Vagina (tissue), 2 donors: ENCODE results near the gene CREB3L2. TPM values are rescaled to one million over a fixed set of nuclear protein-coding genes. Genes with fewer than 3 reads are reported as not detected.

Source experiments
- DNase-seq, 2 donors: peaks; one replicate each; pipeline ENCODE4 v3.0.0-alpha.2; 2017; ENCODE audit errors: extremely low spot score in 2 of 2
- H3K27ac ChIP-seq: fragments of 200-600 bp; sonication (generic); one replicate; pipeline ENCODE4 v1.5.1; 2019
- H3K27me3 ChIP-seq: fragments of 200-600 bp; sonication (generic); one replicate; pipeline ENCODE4 v1.5.1; 2019
- H3K36me3 ChIP-seq, 2 donors: fragments of 200-600 bp; sonication (generic); one replicate each; pipeline ENCODE4 v1.5.1; 2017 to 2019
- H3K4me1 ChIP-seq: fragments of 200-600 bp; sonication (generic); one replicate; pipeline ENCODE4 v1.5.1; 2019
- H3K4me3 ChIP-seq, 2 donors: fragments of 200-600 bp; sonication (generic); 1 replicate in 1 of 2; 2 replicates in 1 of 2; pipeline ENCODE4 v1.5.1; 2016 to 2019
- H3K9me3 ChIP-seq: fragments of 200-600 bp; sonication (generic); one replicate; pipeline ENCODE4 v1.5.1; 2019
- CTCF ChIP-seq, 3 experiments: fragments of 450-650 bp in 2 of 3; fragments of 200-600 bp in 1 of 3; sonication (generic) in 1 of 3; IDR thresholded peaks; one replicate each; pipeline ENCODE4 v1.5.1; 2017 to 2019; ENCODE audit warnings: antibody characterized with exemption in 3 of 3, mild to moderate bottlenecking in 2 of 3, moderate library complexity in 2 of 3
- POLR2A ChIP-seq, 2 donors: fragments of 450-650 bp; IDR thresholded peaks; one replicate each; pipeline ENCODE4 v1.6.1; 2017; ENCODE audit warnings: antibody characterized with exemption in 2 of 2, mild to moderate bottlenecking in 2 of 2, moderate library complexity in 2 of 2
- POLR2AphosphoS5 ChIP-seq, 2 donors: sonication (generic); formaldehyde crosslinking; IDR thresholded peaks; one replicate each; pipeline ENCODE4 v1.9.0; 2017; ENCODE audit warnings: antibody characterized with exemption in 2 of 2, mild to moderate bottlenecking in 2 of 2, low read depth in 1 of 2; ENCODE audit not compliant: insufficient read depth in 1 of 2
- intact Hi-C: fragments of 100-400 bp; cut with DNase I; formaldehyde crosslinking; loops from one replicate; pipeline ENCODE4 v1.15.1; 2023
- total RNA-seq: library from RNA; depleted of rRNA; stranded (reverse); fragments of >200 nt; gene quantifications from one replicate; pipeline ENCODE4 v1.2.3, GENCODE V29; 2016

CREB3L2 gene
- total RNA-seq, 1 donor from 2014 or later: 28.7 TPM

DNA sequence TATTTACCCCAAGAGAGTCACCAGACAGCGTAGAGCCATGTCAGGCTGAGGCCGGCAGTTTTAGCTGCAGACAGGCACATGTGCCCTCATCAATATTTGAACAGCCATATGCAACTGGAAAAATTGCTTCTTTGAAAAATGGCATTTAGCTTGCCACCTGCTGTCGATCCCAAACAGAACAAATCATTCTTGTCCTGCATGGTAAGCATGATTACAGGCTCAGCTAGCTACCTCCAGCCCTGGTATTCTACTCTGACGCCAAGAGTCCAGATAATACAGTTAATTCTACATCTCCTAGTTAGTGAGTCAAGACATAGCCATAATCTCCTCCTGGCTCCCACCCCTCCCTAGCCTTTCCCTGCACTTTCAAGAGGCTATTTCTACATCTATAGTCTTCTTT is 7.7 kb downstream of the CREB3L2 start:
- no peak for DNase-seq
- Histone ChIP-seq H3K36me3 (no peaks in the 10 kb centered on the region), H3K27ac (peak overlapping the region; percentile 57), H3K4me1 (peaks cover 85% of the 10 kb centered on the region), H3K9me3 (no peaks in the 10 kb centered on the region), H3K27me3 (no peaks in the 10 kb centered on the region), H3K4me3 (no peak overlapping the region)
- intact Hi-C loops: no loop called here
- TF ChIP-seq POLR2AphosphoS5 (IDR thresholded peaks at IDR 0.05; ENCODE audit: insufficient read depth in 1 of 2, low read depth in 1 of 2): no peak
- TF ChIP-seq POLR2A (IDR thresholded peaks at IDR 0.05): no peak
- TF ChIP-seq CTCF (IDR thresholded peaks at IDR 0.05): no peak

DNA sequence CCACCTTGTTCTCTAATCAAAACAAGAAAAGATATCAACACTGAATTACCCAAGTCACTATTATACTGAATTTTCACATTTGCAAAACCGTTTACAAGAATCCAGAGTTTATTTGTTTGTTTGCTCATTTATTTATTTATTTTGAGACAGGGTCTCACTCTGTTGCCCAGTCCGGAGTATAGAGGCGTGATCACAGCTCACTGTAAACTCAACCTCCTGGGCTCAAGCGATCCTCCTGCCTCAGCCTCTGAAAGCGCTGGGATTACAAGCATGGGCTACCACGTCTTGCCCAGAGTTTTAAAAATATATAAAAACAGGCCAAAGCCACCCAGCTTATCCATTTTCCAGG is 8.5 kb downstream of the CREB3L2 start:
- intact Hi-C loops: no loop called here
- TF ChIP-seq POLR2A (IDR thresholded peaks at IDR 0.05) (no peak), POLR2AphosphoS5 (IDR thresholded peaks at IDR 0.05; ENCODE audit: insufficient read depth in 1 of 2, low read depth in 1 of 2) (no peak), CTCF (IDR thresholded peaks at IDR 0.05) (no peak)
- H3K36me3 ChIP-seq: no peaks in the 10 kb centered on the region
- no peak for DNase-seq
- peaks cover 86% of the 10 kb centered on the region for H3K4me1 ChIP-seq
- no peaks in the 10 kb centered on the region for H3K27me3 ChIP-seq
- peak overlapping the region; percentile 57 for H3K27ac ChIP-seq
- no peaks in the 10 kb centered on the region for H3K9me3 ChIP-seq
- H3K4me3 ChIP-seq: no peak overlapping the region

DNA sequence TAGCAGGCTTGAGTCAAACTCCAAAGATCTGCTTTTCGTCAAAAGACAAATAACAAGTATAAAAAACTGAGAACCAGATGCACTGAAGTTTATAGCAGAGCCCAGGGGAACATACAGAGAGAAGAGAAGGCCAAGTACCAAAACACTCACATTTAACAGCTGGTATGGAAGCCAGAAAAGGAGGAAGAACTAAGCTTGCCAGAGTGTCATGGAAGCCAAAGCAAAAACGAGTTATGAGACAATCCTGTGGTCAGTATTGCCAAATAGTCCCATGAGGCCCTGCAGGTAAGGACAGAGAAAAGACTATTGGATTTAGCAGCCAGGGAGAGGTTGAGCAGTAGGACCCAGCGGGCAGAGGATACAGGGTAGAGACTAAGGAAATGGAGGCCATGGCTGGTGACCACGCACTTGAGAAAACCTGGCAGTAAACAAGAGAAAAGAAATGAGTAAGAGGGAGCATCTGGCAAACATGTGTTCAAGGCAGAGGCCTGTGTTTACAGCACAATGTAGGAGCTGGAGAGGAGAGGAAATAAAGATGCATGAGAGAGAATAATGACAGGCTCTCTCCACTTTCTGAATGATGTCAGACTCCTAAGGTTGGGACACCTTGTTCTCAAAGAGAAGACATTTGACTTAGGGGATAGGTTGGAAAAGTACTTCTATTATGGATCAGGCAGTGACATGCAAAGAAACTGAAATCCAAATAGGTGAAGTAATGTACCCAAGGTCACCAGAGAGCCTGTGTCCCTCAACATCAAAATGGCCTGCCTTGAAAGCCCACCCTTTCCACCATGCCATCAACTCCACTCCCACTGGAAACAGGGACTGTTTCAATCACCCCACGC is 9.1 kb downstream of the CREB3L2 start:
- no peak overlapping the region for H3K4me3 ChIP-seq
- no peaks in the 10 kb centered on the region for H3K36me3 ChIP-seq
- H3K4me1 ChIP-seq: peaks cover 86% of the 10 kb centered on the region
- H3K27me3 ChIP-seq: no peaks in the 10 kb centered on the region
- intact Hi-C loops: no loop called here
- peak overlapping the region; percentile 57 for H3K27ac ChIP-seq
- H3K9me3 ChIP-seq: no peaks in the 10 kb centered on the region
- peak in 1 of 2 donors; percentile 99 for DNase-seq
- TF ChIP-seq CTCF (IDR thresholded peaks at IDR 0.05) (no peak), POLR2A (IDR thresholded peaks at IDR 0.05) (no peak), POLR2AphosphoS5 (IDR thresholded peaks at IDR 0.05; ENCODE audit: insufficient read depth in 1 of 2, low read depth in 1 of 2) (peak in 1 of 2 donors; percentile 75)

GRCh38 chr7:137992104-137992549 is 9.8 kb downstream of the CREB3L2 start:
- DNase-seq: no peak
- TF ChIP-seq CTCF (IDR thresholded peaks at IDR 0.05) (no peak), POLR2A (IDR thresholded peaks at IDR 0.05) (no peak), POLR2AphosphoS5 (IDR thresholded peaks at IDR 0.05; ENCODE audit: insufficient read depth in 1 of 2, low read depth in 1 of 2) (no peak)
- no peaks in the 10 kb centered on the region for H3K9me3 ChIP-seq
- no peaks in the 10 kb centered on the region for H3K27me3 ChIP-seq
- intact Hi-C loops: no loop called here
- H3K36me3 ChIP-seq: no peaks in the 10 kb centered on the region
- no peak overlapping the region for H3K4me3 ChIP-seq
- peaks cover 86% of the 10 kb centered on the region for H3K4me1 ChIP-seq
- peak overlapping the region; percentile 57 for H3K27ac ChIP-seq
